ENCODE results near the gene TAOK1. TPM values are rescaled to one million over a fixed set of nuclear protein-coding genes. Genes with fewer than 3 reads are reported as not detected.

Gene TAOK1
- total and polyA plus RNA-seq, 8 donors: 5.4 to 31.8 (median 16.8) TPM

- Histone ChIP-seq H3K27ac (no peak overlapping the region), H3K36me3 (no peaks in the 10 kb centered on the region), H3K27me3 (no peaks in the 10 kb centered on the region), H3K4me1 (no peaks in the 10 kb centered on the region), H3K4me3 (no peak overlapping the region), H3K9me3 (no peaks in the 10 kb centered on the region)
- no peak for ATAC-seq
- DNase-seq: no peak
- FAIRE-seq: no peak
- intact Hi-C loops (cut with DNase I): no loop called here
- no peak for TF ChIP-seq CTCF (IDR thresholded peaks at IDR 0.05)
- WGBS, 2 donors: 96 to 100% methylated on average over 2 of the region's 2 CpGs
Measured at GRCh38 chr17:29407856-29408255, 17.7 kb downstream of the TAOK1 start.

- no peak for FAIRE-seq
- 90 to 93% methylated on average over 6 of the region's 6 CpGs for WGBS, 2 donors
- no peak for TF ChIP-seq CTCF (IDR thresholded peaks at IDR 0.05)
- Histone ChIP-seq H3K36me3 (no peaks in the 10 kb centered on the region), H3K27ac (no peak overlapping the region), H3K27me3 (no peaks in the 10 kb centered on the region), H3K9me3 (no peaks in the 10 kb centered on the region), H3K4me1 (peaks cover 0 to 3% (median 0%) of the 10 kb centered on the region in 3 donors), H3K4me3 (no peak overlapping the region)
- DNase-seq: no peak
- intact Hi-C loops (cut with DNase I): no loop called here
- ATAC-seq: no peak
Measured at GRCh38 chr17:29409963-29410362, 19.8 kb downstream of the TAOK1 start.

- Histone ChIP-seq H3K36me3 (no peaks in the 10 kb centered on the region), H3K9me3 (no peaks in the 10 kb centered on the region), H3K27ac (no peak overlapping the region), H3K4me3 (no peak overlapping the region), H3K4me1 (peaks cover 0 to 3% (median 0%) of the 10 kb centered on the region in 3 donors), H3K27me3 (no peaks in the 10 kb centered on the region)
- FAIRE-seq (no peak), DNase-seq (no peak), ATAC-seq (peak in 1 of 4 donors; percentile 20)
- intact Hi-C loops (cut with DNase I): no loop called here
- TF ChIP-seq CTCF (IDR thresholded peaks at IDR 0.05): no peak
- WGBS, 2 donors: 85 to 87% methylated on average over 7 of the region's 7 CpGs
Measured at GRCh38 chr17:29412780-29413565, 22.8 kb downstream of the TAOK1 start.

GRCh38 chr17:29420128-29420527 lies 30.0 kb downstream of the TAOK1 start:
- no peak overlapping the region for H3K27ac ChIP-seq
- no peaks in the 10 kb centered on the region for H3K9me3 ChIP-seq
- DNase-seq (no peak), ATAC-seq (no peak), FAIRE-seq (no peak)
- no peaks in the 10 kb centered on the region for H3K36me3 ChIP-seq
- intact Hi-C loops (cut with DNase I): no loop called here
- no peak for TF ChIP-seq CTCF (IDR thresholded peaks at IDR 0.05)
- WGBS, 2 donors: 64 to 66% methylated on average over 6 of the region's 6 CpGs
- H3K27me3 ChIP-seq: no peaks in the 10 kb centered on the region
- H3K4me3 ChIP-seq: no peak overlapping the region
- H3K4me1 ChIP-seq: no peaks in the 10 kb centered on the region

- no peaks in the 10 kb centered on the region for H3K9me3 ChIP-seq
- H3K27ac ChIP-seq: no peak overlapping the region
- H3K27me3 ChIP-seq: no peaks in the 10 kb centered on the region
- no peak overlapping the region for H3K4me3 ChIP-seq
- H3K4me1 ChIP-seq: no peaks in the 10 kb centered on the region
- DNase-seq (no peak), FAIRE-seq (no peak), ATAC-seq (no peak)
- TF ChIP-seq CTCF (IDR thresholded peaks at IDR 0.05): no peak
- WGBS, 2 donors: 89% methylated on average over 4 of the region's 4 CpGs
- H3K36me3 ChIP-seq: no peaks in the 10 kb centered on the region
- intact Hi-C loops (cut with DNase I): no loop called here
Measured at GRCh38 chr17:29430275-29430674, 40.1 kb downstream of the TAOK1 start.

All from pancreas (tissue), 10 donors.